OCI-LY1 (cell line): ENCODE data around the gene SEMA4F.

Experiments used
- EZH2 ChIP-seq: fragments of 200-600 bp; sonication (generic), shearing (Covaris generic); IDR thresholded peaks from 2 replicates; pipeline ENCODE4 v1.8.0; 2017; ENCODE audit warnings: borderline replicate concordance, mixed run types, mild to moderate bottlenecking, antibody characterized with exemption, low read length, moderate library complexity, mixed read lengths
- TF ChIP-seq, protein P1 (sequence below): fragments of 200-600 bp; sonication (generic), shearing (Covaris generic); IDR thresholded peaks from 2 replicates; pipeline ENCODE4 v1.5.1; 2017; ENCODE audit warnings: mild to moderate bottlenecking, antibody characterized with exemption, low read length, moderate library complexity, mixed read lengths

GRCh38 chr2:74618410-74619083 lies 35.5 kb upstream of the SEMA4F start:
- TF ChIP-seq, protein P1, sequence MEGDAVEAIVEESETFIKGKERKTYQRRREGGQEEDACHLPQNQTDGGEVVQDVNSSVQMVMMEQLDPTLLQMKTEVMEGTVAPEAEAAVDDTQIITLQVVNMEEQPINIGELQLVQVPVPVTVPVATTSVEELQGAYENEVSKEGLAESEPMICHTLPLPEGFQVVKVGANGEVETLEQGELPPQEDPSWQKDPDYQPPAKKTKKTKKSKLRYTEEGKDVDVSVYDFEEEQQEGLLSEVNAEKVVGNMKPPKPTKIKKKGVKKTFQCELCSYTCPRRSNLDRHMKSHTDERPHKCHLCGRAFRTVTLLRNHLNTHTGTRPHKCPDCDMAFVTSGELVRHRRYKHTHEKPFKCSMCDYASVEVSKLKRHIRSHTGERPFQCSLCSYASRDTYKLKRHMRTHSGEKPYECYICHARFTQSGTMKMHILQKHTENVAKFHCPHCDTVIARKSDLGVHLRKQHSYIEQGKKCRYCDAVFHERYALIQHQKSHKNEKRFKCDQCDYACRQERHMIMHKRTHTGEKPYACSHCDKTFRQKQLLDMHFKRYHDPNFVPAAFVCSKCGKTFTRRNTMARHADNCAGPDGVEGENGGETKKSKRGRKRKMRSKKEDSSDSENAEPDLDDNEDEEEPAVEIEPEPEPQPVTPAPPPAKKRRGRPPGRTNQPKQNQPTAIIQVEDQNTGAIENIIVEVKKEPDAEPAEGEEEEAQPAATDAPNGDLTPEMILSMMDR: no peak
- TF ChIP-seq EZH2: no peak
